CD4-positive, alpha-beta T cell (primary cell): ENCODE data around the gene GALNT18. TPM values are rescaled to one million over a fixed set of nuclear protein-coding genes. Genes with fewer than 3 reads are reported as not detected.

Experiments used
- ATAC-seq: fragments of 200-7000 bp; cut with Tn5 transposase; one replicate; pipeline ENCODE4 v1.10.0; 2022; ENCODE audit warnings: mild to moderate bottlenecking; ENCODE audit not compliant: poor library complexity
- CTCF ChIA-PET: fragments of 350-600 bp; sonication (Branson Sonifier 250); formaldehyde crosslinking; loops from one replicate; lab custom pipeline; 2021; ENCODE audit warnings: antibody characterized with exemption, inconsistent platforms; lab: Charles Lee
- POLR2A ChIA-PET: fragments of 350-600 bp; sonication (Branson Sonifier 250); formaldehyde crosslinking; loops from one replicate; lab custom pipeline; 2021; ENCODE audit warnings: antibody characterized with exemption, inconsistent platforms; lab: Charles Lee
- DNase-seq, 14 experiments: peaks; one replicate each; pipeline ENCODE4 v3.0.0-alpha.2; 2013 to 2020; ENCODE audit warnings: mixed read lengths in 2 of 14
- H3K27ac ChIP-seq, 2 donors: one replicate each; pipeline versions ENCODE4 v1.5.1 to v1.7.0; 2013; ENCODE audit warnings: low read length in 2 of 2, low read depth in 1 of 2, mild to moderate bottlenecking in 1 of 2
- H3K27me3 ChIP-seq, 2 experiments: 1 replicate in 1 of 2; 2 replicates in 1 of 2; pipeline versions ENCODE4 v1.6.1 to v1.7.0; 2013; ENCODE audit warnings: low read length in 2 of 2, control low read depth in 1 of 2, mild to moderate bottlenecking in 1 of 2, moderate library complexity in 1 of 2; ENCODE audit not compliant: insufficient read depth in 2 of 2, control insufficient read depth in 1 of 2
- H3K36me3 ChIP-seq: one replicate; pipeline ENCODE4 v1.6.1; 2013; ENCODE audit warnings: low read length, control low read depth; ENCODE audit not compliant: insufficient read depth
- H3K4me1 ChIP-seq: one replicate; pipeline ENCODE4 v1.6.1; 2013; ENCODE audit warnings: low read length, control low read depth; ENCODE audit not compliant: insufficient read depth
- H3K4me3 ChIP-seq: one replicate; pipeline ENCODE4 v1.5.1; 2013; ENCODE audit warnings: mild to moderate bottlenecking, low read length, moderate library complexity
- H3K9me3 ChIP-seq, 2 experiments: 1 replicate in 1 of 2; 2 replicates in 1 of 2; pipeline versions ENCODE4 v1.6.1 to v1.7.0; 2013; ENCODE audit warnings: low read length in 2 of 2, mild to moderate bottlenecking in 2 of 2, control low read depth in 1 of 2, moderate library complexity in 1 of 2; ENCODE audit not compliant: control insufficient read depth in 1 of 2, insufficient read depth in 1 of 2
- H3K27ac Mint-ChIP-seq: one replicate; pipeline ENCODE4 v1.8.0; 2020; ENCODE audit warnings: mixed read lengths
- H3K27me3 Mint-ChIP-seq: one replicate; pipeline ENCODE4 v1.8.0; 2021; ENCODE audit warnings: mixed read lengths
- H3K36me3 Mint-ChIP-seq: one replicate; pipeline ENCODE4 v1.8.0; 2021; ENCODE audit warnings: low read depth, mixed read lengths
- H3K4me1 Mint-ChIP-seq: one replicate; pipeline ENCODE4 v1.8.0; 2021; ENCODE audit warnings: low read depth, mixed read lengths
- H3K4me3 Mint-ChIP-seq: one replicate; pipeline ENCODE4 v1.8.0; 2020; ENCODE audit warnings: mild to moderate bottlenecking, mixed read lengths
- H3K9me3 Mint-ChIP-seq: one replicate; pipeline ENCODE4 v1.8.0; 2020; ENCODE audit warnings: mixed read lengths
- intact Hi-C, 2 experiments: fragments of 100-400 bp; cut with DNase I in 1 of 2; cut with micrococcal nuclease in 1 of 2; formaldehyde crosslinking; loops; one replicate each; pipeline versions ENCODE4 v1.15.1 to v1.9.0; 2023 to 2025; cut with DNase I, micrococcal nuclease
- total RNA-seq, 174 experiments: library from RNA in 2 of 174; stranded (reverse) in 2 of 174; gene quantifications; one replicate each; pipeline ENCODE4 v1.2.3 and lab custom pipeline; 2021 to 2026
- TF ChIP-seq, protein P1 (sequence below): fragments of 200-600 bp; IDR thresholded peaks from one replicate; pipeline ENCODE4 v1.8.0; 2022; ENCODE audit warnings: antibody characterized with exemption, mild to moderate bottlenecking

The GALNT18 gene
- total RNA-seq, 2 experiments from 2014 or later, result 0.08 TPM; not detected in 1

GRCh38 chr11:11241284-11241683, 380.5 kb downstream of the GALNT18 start:
- Mint-ChIP-seq H3K9me3 (no peaks in the 10 kb centered on the region), H3K36me3 (no peaks in the 10 kb centered on the region), H3K4me1 (peaks cover 32% of the 10 kb centered on the region), H3K27ac (no peak overlapping the region), H3K27me3 (no peaks in the 10 kb centered on the region), H3K4me3 (no peak overlapping the region)
- intact Hi-C loops, result no loop called here
- H3K27me3 ChIP-seq, result no peaks in the 10 kb centered on the region
- H3K4me1 ChIP-seq, result peaks cover 20% of the 10 kb centered on the region
- DNase-seq (no peak), ATAC-seq (no peak)
- TF ChIP-seq, protein P1, sequence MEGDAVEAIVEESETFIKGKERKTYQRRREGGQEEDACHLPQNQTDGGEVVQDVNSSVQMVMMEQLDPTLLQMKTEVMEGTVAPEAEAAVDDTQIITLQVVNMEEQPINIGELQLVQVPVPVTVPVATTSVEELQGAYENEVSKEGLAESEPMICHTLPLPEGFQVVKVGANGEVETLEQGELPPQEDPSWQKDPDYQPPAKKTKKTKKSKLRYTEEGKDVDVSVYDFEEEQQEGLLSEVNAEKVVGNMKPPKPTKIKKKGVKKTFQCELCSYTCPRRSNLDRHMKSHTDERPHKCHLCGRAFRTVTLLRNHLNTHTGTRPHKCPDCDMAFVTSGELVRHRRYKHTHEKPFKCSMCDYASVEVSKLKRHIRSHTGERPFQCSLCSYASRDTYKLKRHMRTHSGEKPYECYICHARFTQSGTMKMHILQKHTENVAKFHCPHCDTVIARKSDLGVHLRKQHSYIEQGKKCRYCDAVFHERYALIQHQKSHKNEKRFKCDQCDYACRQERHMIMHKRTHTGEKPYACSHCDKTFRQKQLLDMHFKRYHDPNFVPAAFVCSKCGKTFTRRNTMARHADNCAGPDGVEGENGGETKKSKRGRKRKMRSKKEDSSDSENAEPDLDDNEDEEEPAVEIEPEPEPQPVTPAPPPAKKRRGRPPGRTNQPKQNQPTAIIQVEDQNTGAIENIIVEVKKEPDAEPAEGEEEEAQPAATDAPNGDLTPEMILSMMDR, result no peak
- no peak overlapping the region for H3K27ac ChIP-seq
- ChIA-PET CTCF (no interaction called here), POLR2A (no interaction called here)
- H3K36me3 ChIP-seq, result no peaks in the 10 kb centered on the region
- H3K4me3 ChIP-seq, result no peak overlapping the region
- no peaks in the 10 kb centered on the region for H3K9me3 ChIP-seq

GRCh38 chr11:11239959-11240358, 381.8 kb downstream of the GALNT18 start:
- Mint-ChIP-seq H3K4me1 (peaks cover 32% of the 10 kb centered on the region), H3K36me3 (no peaks in the 10 kb centered on the region), H3K27ac (no peak overlapping the region), H3K4me3 (no peak overlapping the region), H3K27me3 (no peaks in the 10 kb centered on the region), H3K9me3 (no peaks in the 10 kb centered on the region)
- H3K36me3 ChIP-seq, result no peaks in the 10 kb centered on the region
- H3K27me3 ChIP-seq, result no peaks in the 10 kb centered on the region
- H3K27ac ChIP-seq, result no peak overlapping the region
- ATAC-seq (no peak), DNase-seq (no peak)
- POLR2A ChIA-PET, result no interaction called here
- CTCF ChIA-PET, result no interaction called here
- H3K9me3 ChIP-seq, result no peaks in the 10 kb centered on the region
- H3K4me3 ChIP-seq, result no peak overlapping the region
- TF ChIP-seq, protein P1, result no peak
- H3K4me1 ChIP-seq, result peaks cover 20% of the 10 kb centered on the region
- intact Hi-C loops, result no loop called here

- H3K36me3 ChIP-seq, result no peaks in the 10 kb centered on the region
- ATAC-seq, result no peak
- Mint-ChIP-seq H3K27me3 (peaks cover 5% of the 10 kb centered on the region), H3K4me1 (peaks cover 5% of the 10 kb centered on the region), H3K36me3 (no peaks in the 10 kb centered on the region), H3K27ac (no peak overlapping the region), H3K4me3 (no peak overlapping the region), H3K9me3 (no peaks in the 10 kb centered on the region)
- no peaks in the 10 kb centered on the region for H3K9me3 ChIP-seq
- TF ChIP-seq, protein P1, result no peak
- H3K27ac ChIP-seq, result no peak overlapping the region
- H3K4me1 ChIP-seq, result no peaks in the 10 kb centered on the region
- DNase-seq, result no peak
- H3K27me3 ChIP-seq, result peaks cover 0 to 4% of the 10 kb centered on the region in 2 experiments
- CTCF ChIA-PET, result no interaction called here
- POLR2A ChIA-PET, result no interaction called here
- H3K4me3 ChIP-seq, result no peak overlapping the region
- intact Hi-C loops, result no loop called here
Measured at GRCh38 chr11:11237070-11237832, 384.6 kb downstream of the GALNT18 start.
